Measurements from ENCODE around the gene IREB2.

DNA sequence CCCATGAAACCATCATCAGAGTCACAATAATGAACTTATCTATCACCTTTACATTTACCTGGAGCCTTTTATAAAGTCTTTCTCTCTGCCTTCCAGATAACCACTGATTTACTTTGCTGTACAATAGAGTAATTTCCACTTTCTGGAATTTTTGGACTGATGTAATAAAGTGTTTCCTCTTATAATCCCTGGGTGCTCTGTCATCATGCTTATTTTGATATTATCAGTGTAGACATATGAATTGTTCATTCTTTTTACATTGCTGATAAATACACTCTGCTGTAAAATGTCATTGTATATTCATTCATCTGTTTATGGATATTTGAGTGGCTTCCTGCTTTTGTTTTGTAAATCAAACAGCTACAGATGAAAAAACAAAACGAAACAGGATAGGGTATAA is 27.0 kb upstream of the IREB2 start:
- TF ChIP-seq, protein P1, sequence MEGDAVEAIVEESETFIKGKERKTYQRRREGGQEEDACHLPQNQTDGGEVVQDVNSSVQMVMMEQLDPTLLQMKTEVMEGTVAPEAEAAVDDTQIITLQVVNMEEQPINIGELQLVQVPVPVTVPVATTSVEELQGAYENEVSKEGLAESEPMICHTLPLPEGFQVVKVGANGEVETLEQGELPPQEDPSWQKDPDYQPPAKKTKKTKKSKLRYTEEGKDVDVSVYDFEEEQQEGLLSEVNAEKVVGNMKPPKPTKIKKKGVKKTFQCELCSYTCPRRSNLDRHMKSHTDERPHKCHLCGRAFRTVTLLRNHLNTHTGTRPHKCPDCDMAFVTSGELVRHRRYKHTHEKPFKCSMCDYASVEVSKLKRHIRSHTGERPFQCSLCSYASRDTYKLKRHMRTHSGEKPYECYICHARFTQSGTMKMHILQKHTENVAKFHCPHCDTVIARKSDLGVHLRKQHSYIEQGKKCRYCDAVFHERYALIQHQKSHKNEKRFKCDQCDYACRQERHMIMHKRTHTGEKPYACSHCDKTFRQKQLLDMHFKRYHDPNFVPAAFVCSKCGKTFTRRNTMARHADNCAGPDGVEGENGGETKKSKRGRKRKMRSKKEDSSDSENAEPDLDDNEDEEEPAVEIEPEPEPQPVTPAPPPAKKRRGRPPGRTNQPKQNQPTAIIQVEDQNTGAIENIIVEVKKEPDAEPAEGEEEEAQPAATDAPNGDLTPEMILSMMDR (IDR thresholded peaks at IDR 0.05), result no peak
- no peak for TF ChIP-seq POLR2A (IDR thresholded peaks at IDR 0.05)

Measured in upper lobe of left lung (tissue), 4 donors.